ENCODE data around the gene EID3. TPM values are rescaled to one million over a fixed set of nuclear protein-coding genes. Genes with fewer than 3 reads are reported as not detected.

The EID3 gene
- polyA plus RNA-seq, 1 donor from 2014 or later, result 0.37 TPM

GRCh38 chr12:104319028-104319427 is 15.5 kb downstream of the EID3 start:
- H3K27ac ChIP-seq (ENCODE audit: low read length), result no peak overlapping the region
- H3K4me3 ChIP-seq (ENCODE audit: low read length), result no peak overlapping the region
- H3K27me3 ChIP-seq (ENCODE audit: insufficient read depth, low read depth, low read length), result no peaks in the 10 kb centered on the region
- no peak for TF ChIP-seq CTCF (IDR thresholded peaks at IDR 0.05; ENCODE audit: poor library complexity, severe bottlenecking)
- TF ChIP-seq MXI1 (conservative IDR thresholded peaks at IDR 0.05; ENCODE audit: poor library complexity, severe bottlenecking), result no peak
- TF ChIP-seq POLR2AphosphoS5 (IDR thresholded peaks at IDR 0.05), result no peak
- TF ChIP-seq TAF1 (IDR thresholded peaks at IDR 0.05; ENCODE audit: low read depth), result no peak
- no peak for TF ChIP-seq REST (IDR thresholded peaks at IDR 0.05; ENCODE audit: borderline replicate concordance)
- no peak for TF ChIP-seq EP300 (conservative IDR thresholded peaks at IDR 0.05; ENCODE audit: poor library complexity, severe bottlenecking)
- TF ChIP-seq EZH2 (IDR thresholded peaks at IDR 0.05; ENCODE audit: borderline replicate concordance, insufficient read depth, low read length, poor library complexity, severe bottlenecking), result no peak
- no peak for TF ChIP-seq SMC3 (conservative IDR thresholded peaks at IDR 0.05; ENCODE audit: poor library complexity)
- TF ChIP-seq RAD21 (conservative IDR thresholded peaks at IDR 0.05), result no peak
- H3K4me2 ChIP-seq (ENCODE audit: low read length), result no peak overlapping the region
- H3K36me3 ChIP-seq (ENCODE audit: insufficient read depth, low read length), result peaks cover 9% of the 10 kb centered on the region
- H3K9me2 ChIP-seq (ENCODE audit: insufficient read depth, low read length), result no peaks in the 10 kb centered on the region
- no peaks in the 10 kb centered on the region for H3K9me3 ChIP-seq (ENCODE audit: low read length)
- H2AFZ ChIP-seq (ENCODE audit: low read depth, low read length), result no peak overlapping the region
- H3K9ac ChIP-seq (ENCODE audit: low read length), result no peak overlapping the region
- H3K79me2 ChIP-seq (replicated peaks; ENCODE audit: insufficient read depth, low read length), result no peaks in the 10 kb centered on the region
- no peaks in the 10 kb centered on the region for H3F3A ChIP-seq (ENCODE audit: insufficient read depth, low read length, poor library complexity, severe bottlenecking)
- H4K20me1 ChIP-seq (ENCODE audit: insufficient read depth), result no peaks in the 10 kb centered on the region

GRCh38 chr12:104319918-104320626 is 16.5 kb downstream of the EID3 start:
- Histone ChIP-seq H2AFZ (ENCODE audit: low read depth, low read length) (no peak overlapping the region), H3K36me3 (ENCODE audit: insufficient read depth, low read length) (peaks cover 6% of the 10 kb centered on the region), H3K4me2 (ENCODE audit: low read length) (no peak overlapping the region), H3F3A (ENCODE audit: insufficient read depth, low read length, poor library complexity, severe bottlenecking) (no peaks in the 10 kb centered on the region), H3K9me3 (ENCODE audit: low read length) (no peaks in the 10 kb centered on the region), H3K9me2 (ENCODE audit: insufficient read depth, low read length) (no peaks in the 10 kb centered on the region), H4K20me1 (ENCODE audit: insufficient read depth) (no peaks in the 10 kb centered on the region), H3K9ac (ENCODE audit: low read length) (no peak overlapping the region), H3K27me3 (ENCODE audit: insufficient read depth, low read depth, low read length) (no peaks in the 10 kb centered on the region), H3K4me3 (ENCODE audit: low read length) (no peak overlapping the region), H3K27ac (ENCODE audit: low read length) (no peak overlapping the region), H3K79me2 (replicated peaks; ENCODE audit: insufficient read depth, low read length) (no peaks in the 10 kb centered on the region)
- no peak for TF ChIP-seq SMC3 (conservative IDR thresholded peaks at IDR 0.05; ENCODE audit: poor library complexity)
- TF ChIP-seq EZH2 (IDR thresholded peaks at IDR 0.05; ENCODE audit: borderline replicate concordance, insufficient read depth, low read length, poor library complexity, severe bottlenecking), result no peak
- TF ChIP-seq POLR2AphosphoS5 (IDR thresholded peaks at IDR 0.05), result no peak
- TF ChIP-seq MXI1 (conservative IDR thresholded peaks at IDR 0.05; ENCODE audit: poor library complexity, severe bottlenecking), result no peak
- TF ChIP-seq REST (IDR thresholded peaks at IDR 0.05; ENCODE audit: borderline replicate concordance), result no peak

Measured in neural cell (in vitro differentiated cells).